Chondrocyte (in vitro differentiated cells): ENCODE measurements around the gene SRSF5. TPM values are rescaled to one million over a fixed set of nuclear protein-coding genes. Genes with fewer than 3 reads are reported as not detected.
A peak's percentile ranks its signal among the peaks of the same experiment; 100 is the strongest.
"Not testable (repeated sequence)": the region's sequence is repeated elsewhere in the genome, so short reads cannot be mapped to it uniquely, and the experiment has no call there.

Source experiments
- DNase-seq: peaks from one replicate; pipeline ENCODE4 v3.0.0; 2021; ENCODE audit warnings: mixed read lengths, low spot score
- H3K27ac Mint-ChIP-seq: one replicate; pipeline ENCODE4 v1.8.0; 2021; ENCODE audit warnings: mild to moderate bottlenecking, moderate library complexity, mixed read lengths; ENCODE audit not compliant: unreplicated experiment
- H3K27me3 Mint-ChIP-seq: 2 replicates; pipeline ENCODE4 v1.8.0; 2021; ENCODE audit warnings: low read depth, mixed read lengths
- H3K36me3 Mint-ChIP-seq: 2 replicates; pipeline ENCODE4 v1.8.0; 2021; ENCODE audit warnings: low read depth, mixed read lengths
- H3K4me1 Mint-ChIP-seq: 2 replicates; pipeline ENCODE4 v1.8.0; 2021; ENCODE audit warnings: low read depth, mild to moderate bottlenecking, mixed read lengths
- H3K4me3 Mint-ChIP-seq: one replicate; pipeline ENCODE4 v1.8.0; 2021; ENCODE audit warnings: mild to moderate bottlenecking, moderate library complexity, mixed read lengths; ENCODE audit not compliant: unreplicated experiment
- H3K9me3 Mint-ChIP-seq: 2 replicates; pipeline ENCODE4 v1.8.0; 2021; ENCODE audit warnings: low read depth, mixed read lengths
- CTCF ChIP-seq: fragments of 200-600 bp; sonication (generic); IDR thresholded peaks from 2 replicates; pipeline ENCODE4 v1.5.0; 2021; ENCODE audit warnings: antibody characterized with exemption, mild to moderate bottlenecking, moderate library complexity
- long read RNA-seq: library from polyadenylated mRNA; stranded (forward); transcript quantifications from one replicate; pipeline ENCODE4 v2.0.0, GENCODE V29; 2021
- total RNA-seq: library from RNA; stranded (reverse); gene quantifications from 3 replicates; pipeline ENCODE4 v1.2.1, GENCODE V29; 2021

SRSF5 gene
- 147 to 193 TPM (median 163 TPM) in 3 replicates for total RNA-seq
- long read RNA-seq, transcript SRSF5-217 (8 exons, 1,500 nt), result major isoform, 18 of 79 reads
- long read RNA-seq, transcript SRSF5-201 (8 exons, 1,638 nt), result minor isoform, 7 of 79 reads
- long read RNA-seq, partial matches to known transcripts, result 7 of 79 reads
- long read RNA-seq, other reads (novel, unspliced or antisense), result 40 of 79 reads

- H3K27ac Mint-ChIP-seq, result peak within 1 kb of the TSS; percentile 100
- H3K4me3 Mint-ChIP-seq, result peak within 1 kb of the TSS; percentile 97
- H3K9me3 Mint-ChIP-seq, result no peaks in the 10 kb centered on the region
- peak; percentile 97 for DNase-seq
- peaks cover 46% of the 10 kb centered on the region for H3K4me1 Mint-ChIP-seq
- peaks cover 36% of the 10 kb centered on the region for H3K36me3 Mint-ChIP-seq
- TF ChIP-seq CTCF, result no peak
- no peaks in the 10 kb centered on the region for H3K27me3 Mint-ChIP-seq
Observed at GRCh38 chr14:69766984-69767368, at the start of gene SRSF5. TSS of gene SRSF5 (plus strand) at chr14:69767142. CDS start at chr14:69768157, 1,015 bp downstream.

- not testable (repeated sequence) for H3K4me3 Mint-ChIP-seq, H3K9me3 Mint-ChIP-seq, H3K27me3 Mint-ChIP-seq, DNase-seq, H3K36me3 Mint-ChIP-seq
- Mint-ChIP-seq H3K4me1 (peaks cover 52% of the 10 kb centered on the region), H3K27ac (peak overlapping the region; percentile 93)
Observed at GRCh38 chr14:69718614-69719013, 48.3 kb upstream of the SRSF5 start.

GRCh38 chr14:69719501-69719951 lies 47.4 kb upstream of the SRSF5 start:
- H3K9me3 Mint-ChIP-seq, result no peaks in the 10 kb centered on the region

GRCh38 chr14:69720912-69721311 lies 46.0 kb upstream of the SRSF5 start:
- Mint-ChIP-seq H3K27me3 (no peaks in the 10 kb centered on the region), H3K4me1 (peaks cover 39% of the 10 kb centered on the region), H3K4me3 (no peak overlapping the region), H3K27ac (no peak overlapping the region), H3K9me3 (no peaks in the 10 kb centered on the region), H3K36me3 (peaks cover 3% of the 10 kb centered on the region)
- DNase-seq, result no peak
- TF ChIP-seq CTCF, result no peak

More at GRCh38 chr14:69719501-69719951, 47.4 kb upstream of the SRSF5 start:
- H3K36me3 Mint-ChIP-seq, result peaks cover 5% of the 10 kb centered on the region
- no peak overlapping the region for H3K4me3 Mint-ChIP-seq
- H3K27ac Mint-ChIP-seq, result peak overlapping the region; percentile 93
- peaks cover 43% of the 10 kb centered on the region for H3K4me1 Mint-ChIP-seq
- DNase-seq, result no peak
- no peak for TF ChIP-seq CTCF
- H3K27me3 Mint-ChIP-seq, result no peaks in the 10 kb centered on the region

- DNase-seq, result no peak
- H3K4me3 Mint-ChIP-seq, result peak overlapping the region; percentile 59
- no peaks in the 10 kb centered on the region for H3K9me3 Mint-ChIP-seq
- no peaks in the 10 kb centered on the region for H3K36me3 Mint-ChIP-seq
- peak; percentile 100 for TF ChIP-seq CTCF
- H3K27me3 Mint-ChIP-seq, result no peaks in the 10 kb centered on the region
- no peak overlapping the region for H3K27ac Mint-ChIP-seq
- peaks cover 15% of the 10 kb centered on the region for H3K4me1 Mint-ChIP-seq
Observed at GRCh38 chr14:69726761-69727511, 40.0 kb upstream of the SRSF5 start.
